Measurements from ENCODE around the gene LHX6. TPM values are rescaled to one million over a fixed set of nuclear protein-coding genes. Genes with fewer than 3 reads are reported as not detected.
A peak's percentile ranks its signal among the peaks of the same experiment; 100 is the strongest.

LHX6 gene
- total and polyA plus RNA-seq, 10 donors = 0.04 to 1.3 (median 0.40) TPM; not detected in 3

- intact Hi-C loops (cut with DNase I; ENCODE audit: low total_unique reads) = no loop called here
- Histone ChIP-seq H3K27me3 (replicated peaks in 1 of 7) (peaks cover 0 to 30% (median 10%) of the 10 kb centered on the region in 7 donors), H3K27ac (no peak overlapping the region), H3K36me3 (no peaks in the 10 kb centered on the region), H3K4me3 (no peak overlapping the region), H3K9me3 (no peaks in the 10 kb centered on the region), H3K4me1 (no peaks in the 10 kb centered on the region)
- WGBS, 5 donors = 85 to 91% (median 85%) methylated on average over 9 of the region's 9 CpGs
- no peak for DNase-seq
- TF ChIP-seq CTCF (IDR thresholded peaks at IDR 0.05 in 8 of 11, conservative IDR thresholded peaks at IDR 0.05 in 3 of 11) = no peak
These were observed 21.7 kb downstream of the LHX6 start for GRCh38 chr9:122207096-122207495.

GRCh38 chr9:122206118-122207046, 22.4 kb downstream of the LHX6 start:
- Histone ChIP-seq H3K27me3 (replicated peaks in 1 of 7) (peaks cover 0 to 23% (median 3%) of the 10 kb centered on the region in 7 donors), H3K9me3 (no peaks in the 10 kb centered on the region), H3K27ac (no peak overlapping the region), H3K36me3 (no peaks in the 10 kb centered on the region), H3K4me3 (no peak overlapping the region), H3K4me1 (no peaks in the 10 kb centered on the region)
- TF ChIP-seq POLR2A (IDR thresholded peaks at IDR 0.05) (no peak), CTCF (IDR thresholded peaks at IDR 0.05 in 8 of 11, conservative IDR thresholded peaks at IDR 0.05 in 3 of 11) (no peak), POLR2AphosphoS5 (IDR thresholded peaks at IDR 0.05) (no peak)
- peak; percentile 54 for DNase-seq
- WGBS, 5 donors = 81 to 91% (median 88%) methylated on average over 9 of the region's 9 CpGs
- intact Hi-C loops (cut with DNase I; ENCODE audit: low total_unique reads) = no loop called here

- DNase-seq = peak; percentile 58
- no peak overlapping the region for H3K27ac ChIP-seq
- H3K27me3 ChIP-seq (replicated peaks in 1 of 7) = peaks cover 0 to 17% (median 0%) of the 10 kb centered on the region in 7 donors
- no peaks in the 10 kb centered on the region for H3K9me3 ChIP-seq
- no peaks in the 10 kb centered on the region for H3K36me3 ChIP-seq
- TF ChIP-seq POLR2A (IDR thresholded peaks at IDR 0.05) (no peak), CTCF (IDR thresholded peaks at IDR 0.05 in 8 of 11, conservative IDR thresholded peaks at IDR 0.05 in 3 of 11) (no peak), POLR2AphosphoS5 (IDR thresholded peaks at IDR 0.05) (no peak)
- no peak overlapping the region for H3K4me3 ChIP-seq
- 88 to 99% (median 93%) methylated on average over 8 of the region's 8 CpGs for WGBS, 5 donors
- no peaks in the 10 kb centered on the region for H3K4me1 ChIP-seq
- intact Hi-C loops (cut with DNase I; ENCODE audit: low total_unique reads) = no loop called here
These were observed 23.6 kb downstream of the LHX6 start for GRCh38 chr9:122205176-122205575.

- H3K27me3 ChIP-seq (replicated peaks in 1 of 7) = peaks cover 0 to 16% (median 0%) of the 10 kb centered on the region in 7 donors
- DNase-seq = peak; percentile 70
These were observed 24.3 kb downstream of the LHX6 start for GRCh38 chr9:122204491-122204890.

More at GRCh38 chr9:122204491-122204890, 24.3 kb downstream of the LHX6 start:
- TF ChIP-seq CTCF (IDR thresholded peaks at IDR 0.05 in 8 of 11, conservative IDR thresholded peaks at IDR 0.05 in 3 of 11) = no peak
- no peak for TF ChIP-seq POLR2A (IDR thresholded peaks at IDR 0.05)
- TF ChIP-seq POLR2AphosphoS5 (IDR thresholded peaks at IDR 0.05) = no peak
- intact Hi-C loops (cut with DNase I; ENCODE audit: low total_unique reads) = no loop called here
- H3K36me3 ChIP-seq = no peaks in the 10 kb centered on the region
- H3K9me3 ChIP-seq = no peaks in the 10 kb centered on the region
- H3K4me1 ChIP-seq = no peaks in the 10 kb centered on the region
- no peak overlapping the region for H3K4me3 ChIP-seq
- 86 to 95% (median 91%) methylated on average over 12 of the region's 12 CpGs for WGBS, 5 donors
- no peak overlapping the region for H3K27ac ChIP-seq
